NCI-H1417 treated with DMSO at 0.1 percent for 48 hours (cell line): ENCODE data around the gene ITPRID2.

Source experiments
- DNase-seq: peaks from one replicate; lab custom pipeline; 2025; lab: John Stamatoyannopoulos, UW

The ITPRID2 gene

DNA sequence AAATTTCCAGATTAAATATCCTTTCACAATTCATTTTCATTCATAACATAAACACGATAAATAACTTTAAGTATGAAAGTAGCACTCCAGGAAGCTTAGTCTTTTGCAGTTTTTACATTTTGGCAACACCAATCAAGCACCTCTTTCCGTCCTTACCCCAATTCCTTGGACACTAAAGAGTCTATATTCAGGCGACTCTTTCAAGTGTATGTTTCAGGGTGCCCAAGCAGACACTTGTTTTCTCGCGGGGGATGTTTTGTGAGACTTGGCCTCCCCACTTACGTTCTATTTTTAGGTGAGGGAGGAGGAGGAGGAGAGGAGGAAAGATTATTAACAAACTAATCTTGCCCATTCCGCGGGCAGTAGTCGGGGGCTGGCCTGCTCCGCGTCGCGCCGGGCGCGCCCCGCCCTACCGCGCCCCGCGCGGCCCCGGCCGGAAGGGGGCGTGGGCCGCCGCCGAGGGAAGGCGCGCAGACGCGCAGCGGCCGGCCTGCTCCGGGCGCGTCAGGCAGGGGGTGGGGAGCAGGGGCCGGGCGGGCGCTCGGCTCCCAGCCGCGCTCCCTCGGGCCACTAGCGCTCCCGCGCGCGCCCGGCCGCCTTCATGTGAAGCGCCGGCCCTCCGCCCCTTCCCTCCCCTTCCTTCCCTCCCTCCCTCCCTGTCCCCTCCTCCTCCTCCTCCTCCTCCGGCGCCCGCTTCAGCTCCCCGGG is at the start of gene ITPRID2:
TSS of gene ITPRID2 (plus strand) at position 473 of the 708 bp plus-strand sequence. CDS start 337 bp downstream, outside the sequence.
- DNase-seq, result no peak

DNA sequence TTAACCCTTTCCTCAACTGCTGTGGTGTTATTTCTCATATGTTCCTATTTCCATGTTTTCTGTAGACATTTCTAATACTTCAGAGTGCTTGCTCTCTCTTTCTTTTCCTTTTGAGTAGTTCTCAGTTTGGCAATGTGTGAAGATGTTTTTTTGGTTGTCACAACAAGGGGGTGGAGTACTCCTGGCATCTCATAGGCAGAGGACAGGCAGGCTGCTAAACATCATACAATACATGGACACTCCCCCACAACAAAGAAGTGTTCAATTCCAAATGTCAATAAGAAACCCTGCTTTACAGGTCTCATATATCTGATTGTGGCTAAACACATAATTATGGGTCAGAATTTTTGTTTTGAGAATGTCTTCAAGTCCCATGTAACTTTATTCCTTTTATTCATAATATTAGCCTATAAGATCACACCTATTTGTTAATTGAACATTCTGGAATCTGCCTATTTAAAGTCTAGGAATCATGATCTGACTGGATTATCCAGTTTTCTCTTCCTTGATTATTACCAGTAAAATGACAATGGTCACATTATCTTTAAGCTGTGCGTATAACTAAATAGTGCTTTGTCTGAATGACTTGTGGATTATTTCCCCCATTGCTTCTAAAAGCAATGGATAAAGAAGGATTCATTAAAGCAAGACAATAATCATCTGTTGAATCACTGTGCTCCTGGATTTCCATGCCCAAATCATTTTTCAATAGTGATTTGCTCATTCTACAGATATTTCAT is 46.8 kb upstream of the ITPRID2 start:
- DNase-seq, result no peak

DNA sequence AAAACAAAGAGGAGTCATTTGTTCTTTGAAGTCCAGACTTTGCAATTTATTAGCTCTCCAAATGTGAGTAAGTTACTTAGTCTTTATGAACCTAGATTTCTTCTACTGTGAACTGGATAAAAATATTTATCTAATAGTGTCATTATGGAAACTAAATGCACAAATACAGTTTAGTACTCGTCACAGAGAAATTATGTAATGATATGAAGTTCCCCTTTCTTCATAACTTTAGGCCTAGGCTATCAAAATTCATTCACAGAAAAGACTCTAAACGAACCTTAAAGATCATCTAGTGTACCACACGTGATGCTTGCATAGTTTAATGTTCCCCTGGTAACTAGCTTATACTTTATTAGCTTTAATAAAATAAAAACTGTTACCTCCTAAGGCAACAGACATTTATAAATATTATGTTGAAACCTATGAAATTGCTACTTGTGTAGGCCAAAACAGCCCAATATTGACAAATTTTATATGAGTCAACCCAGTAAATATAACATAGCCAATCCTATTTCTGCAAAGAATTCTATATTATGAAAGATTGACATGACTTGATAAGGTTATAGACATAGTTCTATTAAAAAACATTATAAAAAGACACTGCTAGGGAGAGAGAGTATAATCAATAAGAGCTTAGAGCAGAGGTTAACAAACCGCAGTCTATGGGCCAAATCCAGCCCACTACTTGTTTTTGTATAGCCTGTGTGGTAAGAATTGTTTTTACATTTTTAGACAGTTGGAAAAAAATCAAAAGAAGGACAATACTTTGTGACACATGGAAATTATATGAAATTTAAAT is 44.9 kb upstream of the ITPRID2 start:
- DNase-seq, result no peak

DNA sequence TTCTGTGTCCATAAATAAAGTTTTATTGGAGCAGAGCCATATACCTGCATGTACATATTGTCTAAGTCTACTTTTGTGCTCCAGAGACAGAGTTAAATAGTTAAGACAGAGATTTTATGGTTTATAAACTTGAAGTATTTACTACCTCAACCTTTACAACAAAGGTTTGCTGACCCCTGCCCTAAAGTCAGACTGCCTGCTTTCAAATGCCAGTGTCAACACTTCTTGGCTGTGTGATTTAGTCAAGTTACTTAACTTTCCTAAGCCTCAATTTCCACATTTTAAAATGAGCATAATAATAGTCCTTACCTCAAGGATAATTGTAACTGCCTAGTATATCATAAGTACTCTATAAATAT is 44.4 kb upstream of the ITPRID2 start:
- no peak for DNase-seq

DNA sequence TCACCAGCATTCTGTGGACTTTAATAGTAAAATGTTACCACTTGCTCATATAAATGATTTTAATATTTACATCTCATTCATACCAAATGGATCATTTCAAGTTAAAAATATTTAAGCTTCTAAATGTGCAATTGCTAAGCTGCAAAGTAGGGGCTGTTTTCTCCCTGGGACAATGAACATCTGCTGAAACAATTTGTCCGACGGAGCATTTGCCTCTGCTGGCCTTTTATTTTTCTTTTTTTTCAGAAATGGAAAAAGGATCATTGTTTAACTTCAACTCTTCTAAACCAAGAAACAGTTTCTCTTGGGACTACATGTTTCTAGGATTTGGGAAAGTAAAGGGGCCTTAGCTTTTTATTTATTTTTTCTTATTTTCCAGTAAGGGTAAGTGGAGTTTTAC is 43.8 kb upstream of the ITPRID2 start:
- DNase-seq, result no peak

DNA sequence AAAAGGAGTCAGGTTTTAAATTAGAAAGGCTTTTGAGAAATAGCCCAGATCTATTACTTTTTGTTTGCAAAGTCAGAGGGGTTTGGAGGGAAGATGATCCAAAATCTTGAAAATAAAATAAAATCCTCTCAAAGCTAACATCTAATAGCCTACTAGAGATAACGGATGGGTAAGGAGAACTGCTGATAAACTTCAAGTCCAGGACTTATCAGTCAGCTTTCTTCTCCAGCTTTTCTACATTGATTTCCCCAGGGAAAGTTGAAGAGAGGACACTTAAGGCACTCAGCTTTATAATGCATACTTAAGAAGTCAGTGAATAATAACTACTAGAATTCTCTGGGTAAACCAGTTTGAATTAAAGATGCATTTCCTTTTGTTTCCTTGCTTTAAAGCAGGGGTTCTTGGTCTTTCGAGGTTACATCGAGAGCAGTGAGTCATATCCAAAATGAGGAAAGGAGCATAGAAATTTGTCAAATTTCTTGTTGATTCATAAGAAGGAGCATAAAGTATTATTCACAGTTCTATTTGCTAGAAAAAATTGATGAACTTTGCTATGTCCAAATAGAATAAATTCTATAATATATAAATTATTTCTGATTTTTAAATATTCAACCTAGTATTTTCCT is 43.2 kb upstream of the ITPRID2 start:
- DNase-seq, result no peak

DNA sequence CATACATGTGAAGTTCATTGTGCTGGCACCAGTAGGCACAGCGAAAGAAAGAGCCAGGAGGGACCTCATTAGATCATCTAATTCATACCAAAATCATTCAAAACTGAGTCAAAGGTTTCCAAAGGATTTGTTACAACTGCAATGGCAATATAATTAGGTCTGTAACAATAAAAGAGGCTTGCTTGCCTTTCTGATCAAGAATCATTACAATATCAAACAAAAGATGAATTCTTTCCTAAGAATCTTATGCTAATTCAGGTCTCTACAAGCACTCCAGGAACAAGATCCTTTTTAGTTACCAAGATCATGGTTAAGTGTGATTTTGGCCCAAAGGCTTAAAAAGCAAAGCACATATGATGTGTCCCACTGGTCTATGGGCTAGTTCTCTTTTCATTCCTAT is 41.9 kb upstream of the ITPRID2 start:
- no peak for DNase-seq

DNA sequence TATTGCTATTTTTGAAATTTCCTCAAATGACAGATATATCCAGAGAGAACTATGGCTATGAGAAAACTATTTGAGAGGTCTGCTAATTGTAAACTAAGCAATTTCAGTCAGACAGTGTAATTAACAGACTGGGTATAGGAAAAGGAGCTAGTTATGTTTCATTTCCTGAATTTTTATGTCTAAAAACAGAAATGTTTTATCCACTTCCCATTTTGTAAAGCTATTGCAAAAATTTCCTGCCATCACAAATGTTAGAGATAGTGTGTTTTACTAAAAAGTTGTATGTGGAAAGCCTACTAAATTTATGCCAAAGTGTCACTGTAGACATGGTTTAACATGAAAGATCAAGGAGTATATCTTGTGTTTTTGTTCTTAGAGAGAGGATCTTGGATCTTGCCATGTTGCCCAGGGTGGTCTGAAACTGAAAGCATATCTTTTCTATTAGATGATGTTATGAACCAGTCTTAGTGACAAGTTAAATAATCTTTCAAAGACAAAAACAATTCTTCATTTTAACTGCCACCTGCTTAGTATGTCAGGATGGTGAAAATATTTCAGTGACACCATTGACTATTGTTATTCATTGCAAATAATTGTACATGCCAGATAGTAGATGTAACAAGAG is 40.5 kb upstream of the ITPRID2 start:
- DNase-seq, result no peak

DNA sequence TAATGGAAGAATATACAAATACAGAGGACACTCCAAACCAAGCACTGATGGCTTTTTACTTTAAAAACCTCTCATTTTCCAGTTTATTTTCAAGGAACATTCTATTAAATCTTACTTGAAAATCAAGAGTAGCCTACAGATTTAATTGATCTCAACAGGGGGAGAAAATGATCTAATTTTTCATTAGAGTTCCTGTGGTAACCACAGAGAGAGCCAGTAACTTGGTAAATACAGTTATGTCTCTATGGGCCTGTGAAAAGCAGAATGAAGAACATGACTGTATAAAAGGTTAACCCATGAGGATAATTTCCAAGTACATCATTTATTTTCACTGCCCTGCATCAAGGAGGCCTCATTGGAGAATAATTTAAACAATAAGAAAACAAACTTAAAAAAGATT is 39.8 kb upstream of the ITPRID2 start:
- no peak for DNase-seq

DNA sequence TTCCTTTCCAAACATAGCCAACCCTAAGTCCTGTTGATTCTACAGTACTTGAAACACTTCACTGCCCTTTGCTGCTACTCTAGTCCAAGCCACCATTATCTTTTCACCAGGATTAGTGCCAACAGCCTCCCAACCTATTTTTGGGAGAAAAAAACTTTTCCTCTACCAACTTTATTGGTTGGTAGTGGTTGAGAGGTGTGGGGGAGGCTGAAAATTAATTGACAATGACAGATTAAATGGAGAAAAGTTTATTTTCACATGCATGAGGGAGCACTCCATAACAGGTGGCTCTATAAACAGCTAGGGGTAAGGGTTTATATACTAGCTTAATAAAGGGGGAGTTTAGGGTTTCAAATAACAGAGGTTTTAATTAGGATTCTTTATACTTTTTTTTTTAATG is 37.8 kb upstream of the ITPRID2 start:
- no peak for DNase-seq

DNA sequence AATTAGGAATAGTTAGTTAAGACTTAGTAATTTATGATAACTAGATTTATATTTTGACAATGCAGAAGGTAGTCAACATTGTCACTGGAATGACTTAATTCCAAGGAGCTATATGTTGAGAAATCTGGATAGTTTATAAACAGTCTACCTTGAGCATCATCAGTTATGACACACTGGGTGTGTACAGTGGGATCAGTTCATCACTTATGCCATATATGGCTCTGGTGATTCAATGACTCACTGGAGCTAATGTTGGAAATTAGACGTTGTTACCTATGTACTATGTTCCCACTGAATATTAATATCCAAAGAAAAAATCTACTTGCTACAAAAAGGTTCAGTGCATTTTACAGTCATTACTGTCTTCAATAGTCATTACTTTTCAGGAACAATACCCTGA is 34.0 kb upstream of the ITPRID2 start:
- DNase-seq, result no peak

DNA sequence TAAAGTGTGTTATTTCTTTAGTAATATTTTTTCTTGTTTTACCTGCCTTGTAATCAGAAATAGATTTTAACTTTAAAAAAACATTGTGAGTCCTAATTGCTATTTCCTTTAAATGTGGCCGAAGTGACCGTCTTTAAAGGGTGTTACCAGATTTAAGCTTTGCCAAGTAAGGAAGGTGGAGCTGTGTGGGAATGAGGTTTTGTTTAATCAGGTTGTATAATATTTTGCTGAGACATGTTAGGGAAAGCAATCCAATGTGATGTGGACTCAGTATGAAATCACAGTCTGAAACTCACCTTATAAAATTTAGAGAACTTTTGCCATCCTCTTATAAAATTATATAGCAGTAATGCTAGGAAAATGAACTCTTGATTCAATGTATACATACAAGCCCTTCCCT is 32.9 kb upstream of the ITPRID2 start:
- no peak for DNase-seq

DNA sequence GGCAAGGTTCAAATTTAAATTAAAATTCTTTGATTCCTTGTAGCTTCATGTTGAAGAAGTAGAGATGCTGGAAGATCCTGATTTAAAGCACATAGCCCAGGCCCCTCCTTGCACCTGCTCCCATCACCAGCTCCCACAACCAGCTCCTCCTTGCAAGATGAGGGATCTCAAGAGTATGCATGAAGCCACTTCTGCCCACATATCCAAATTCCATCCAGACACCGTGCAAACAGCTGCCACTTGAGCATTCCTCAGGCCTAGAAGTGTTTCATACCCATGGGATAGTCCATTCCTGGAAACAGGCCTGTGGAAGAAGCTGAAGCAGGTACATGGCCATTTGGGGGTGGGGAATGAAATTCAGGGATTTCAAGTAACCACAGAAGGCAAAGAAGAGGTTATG is 32.4 kb upstream of the ITPRID2 start:
- DNase-seq, result no peak

DNA sequence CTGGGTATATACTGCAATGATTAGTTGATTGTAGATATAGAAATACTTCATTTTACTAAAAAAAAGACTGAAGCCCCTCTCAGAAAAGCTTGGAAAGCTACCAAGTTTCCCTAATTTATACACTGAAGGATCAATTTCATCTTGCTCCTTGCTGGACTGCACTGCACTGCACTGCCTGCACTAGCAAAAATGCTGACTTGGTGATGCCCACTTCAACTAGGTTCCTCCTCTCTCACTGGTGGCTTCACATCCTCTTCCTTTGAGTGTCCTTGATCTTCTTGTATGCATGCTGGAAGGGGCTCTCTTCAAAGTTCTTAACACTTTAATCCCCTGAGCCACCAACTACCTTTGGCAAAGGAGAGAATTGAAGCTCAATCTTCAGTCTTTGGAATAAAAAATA is 31.7 kb upstream of the ITPRID2 start:
- DNase-seq, result no peak

DNA sequence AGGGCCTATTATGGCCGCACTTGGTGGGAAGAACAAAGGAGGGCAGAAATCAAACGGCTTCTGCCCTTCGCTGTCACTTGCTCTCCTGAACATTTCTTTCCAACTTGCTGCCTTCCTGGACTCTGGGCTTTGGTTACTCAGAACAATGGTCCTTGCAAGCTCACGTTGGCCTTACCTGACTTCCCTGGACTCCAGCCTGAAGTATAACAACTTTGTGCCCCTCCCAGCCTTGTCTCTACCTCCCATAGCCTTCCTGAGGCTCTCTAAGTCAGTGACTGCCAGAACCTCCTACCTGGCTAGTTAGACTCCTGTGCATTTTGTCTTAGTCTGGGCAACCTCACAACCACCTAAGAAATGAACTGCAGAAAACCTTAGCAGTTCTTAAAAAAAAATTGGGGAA is 30.2 kb upstream of the ITPRID2 start:
- no peak for DNase-seq

DNA sequence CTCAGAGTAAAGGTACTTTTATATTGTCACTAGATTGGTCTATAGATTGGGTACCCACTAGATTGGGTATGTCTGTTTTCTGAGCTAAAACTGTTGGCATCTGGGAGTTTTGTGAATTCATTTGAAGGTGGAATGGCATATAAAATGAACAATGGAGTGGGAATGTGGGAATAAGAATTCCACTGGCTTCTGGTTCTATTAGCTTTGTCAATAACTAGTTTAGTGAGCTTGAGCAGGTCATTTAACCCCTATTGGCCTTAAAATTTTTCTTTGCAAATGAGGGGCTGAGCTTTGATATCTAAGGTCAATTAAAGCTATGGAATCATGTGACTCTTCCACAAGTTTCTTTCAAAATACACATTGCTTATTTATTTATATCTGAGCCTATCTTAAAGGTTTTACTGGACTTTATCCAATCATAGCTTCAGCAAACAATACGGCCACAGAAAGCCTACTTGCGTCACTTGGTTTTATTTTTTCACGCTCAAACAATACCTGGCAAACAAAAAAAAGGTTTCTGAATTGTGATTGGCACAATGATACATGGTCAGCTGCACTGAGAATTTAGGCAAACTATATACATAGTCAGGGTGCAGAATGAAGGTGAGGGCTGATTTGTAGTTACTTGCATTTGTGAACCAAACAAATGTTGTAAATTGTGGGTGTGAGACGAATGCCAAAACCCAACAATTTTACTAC is 28.8 kb upstream of the ITPRID2 start:
- DNase-seq, result no peak

DNA sequence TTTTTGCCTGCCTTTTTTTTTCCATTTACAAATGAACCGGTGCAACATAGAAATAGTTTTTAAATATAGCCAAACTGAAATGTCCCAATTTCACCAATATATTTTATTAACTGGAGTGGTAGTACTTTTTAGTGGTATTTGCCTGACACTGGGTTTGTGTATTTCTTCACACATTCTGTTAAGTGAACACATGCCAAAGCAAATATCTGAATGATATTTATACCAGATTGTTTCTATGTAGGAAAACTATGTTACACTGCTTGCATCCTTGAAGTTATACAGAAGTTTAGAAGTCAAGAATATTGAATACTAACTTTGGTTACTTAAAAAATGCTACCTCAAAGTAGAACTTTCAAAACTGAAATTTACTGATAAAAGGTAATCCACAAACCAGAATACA is 19.4 kb upstream of the ITPRID2 start:
- no peak for DNase-seq

DNA sequence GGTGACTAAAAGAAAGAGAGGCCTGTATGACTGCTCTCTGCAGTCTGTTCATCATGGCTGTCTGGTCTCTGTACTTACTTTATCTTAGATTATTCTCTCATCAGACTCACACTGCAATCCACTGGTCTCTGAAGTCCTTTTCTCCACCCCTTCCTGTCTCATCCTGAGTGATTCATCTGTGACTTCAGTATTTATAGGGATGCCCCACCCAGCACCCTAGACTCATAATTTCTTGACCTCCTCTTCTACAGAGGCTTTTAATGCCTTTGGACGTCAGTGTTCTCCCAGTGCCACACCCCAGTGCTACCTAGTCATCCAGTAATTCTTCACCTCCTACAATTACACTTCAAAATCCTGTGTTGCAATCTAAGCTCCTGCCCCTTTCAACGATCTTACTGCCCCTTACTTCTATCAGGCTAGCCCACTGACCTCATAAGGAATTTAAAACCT is 14.9 kb upstream of the ITPRID2 start:
- no peak for DNase-seq

DNA sequence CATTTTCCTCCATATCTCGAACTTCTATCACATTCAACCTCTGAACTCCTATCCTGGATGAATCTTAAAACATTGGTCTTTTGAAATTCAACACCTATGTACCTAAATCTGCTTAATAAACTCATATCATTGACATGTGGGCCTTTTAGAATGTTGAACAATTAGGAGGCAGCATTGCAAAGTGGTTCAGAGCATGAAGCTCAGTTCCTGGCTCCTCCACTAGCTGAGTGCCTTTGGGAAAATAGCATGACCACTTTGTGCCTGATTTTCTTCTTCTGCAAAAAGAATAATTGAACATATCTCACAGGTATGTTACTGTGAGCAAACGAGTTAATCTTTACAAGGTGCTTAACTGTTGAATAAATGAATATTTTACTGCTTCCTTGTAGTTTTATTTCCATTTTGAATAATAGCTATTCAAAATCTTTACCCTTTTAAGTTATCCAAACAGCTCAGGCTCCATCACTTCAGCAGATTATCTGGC is 14.3 kb upstream of the ITPRID2 start:
- no peak for DNase-seq

DNA sequence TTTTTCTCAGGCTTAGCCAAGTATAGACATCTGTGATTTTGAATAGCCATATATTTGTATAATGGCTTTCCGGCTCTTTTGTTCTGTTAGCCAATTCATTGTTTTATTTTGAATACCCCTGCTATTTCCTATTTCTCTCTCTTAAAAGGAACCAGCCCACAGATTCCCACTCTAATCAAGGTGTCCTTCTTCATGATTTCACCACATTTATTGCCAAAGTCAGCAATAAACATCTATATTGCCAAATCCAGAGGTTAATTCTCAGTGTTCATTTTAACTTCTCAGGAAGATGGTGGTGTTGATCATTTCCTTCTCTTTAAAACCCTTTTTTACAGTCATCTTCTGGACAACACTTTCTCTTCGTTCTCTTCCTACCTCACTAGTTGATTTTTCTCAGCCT is 13.1 kb upstream of the ITPRID2 start:
- DNase-seq, result no peak

DNA sequence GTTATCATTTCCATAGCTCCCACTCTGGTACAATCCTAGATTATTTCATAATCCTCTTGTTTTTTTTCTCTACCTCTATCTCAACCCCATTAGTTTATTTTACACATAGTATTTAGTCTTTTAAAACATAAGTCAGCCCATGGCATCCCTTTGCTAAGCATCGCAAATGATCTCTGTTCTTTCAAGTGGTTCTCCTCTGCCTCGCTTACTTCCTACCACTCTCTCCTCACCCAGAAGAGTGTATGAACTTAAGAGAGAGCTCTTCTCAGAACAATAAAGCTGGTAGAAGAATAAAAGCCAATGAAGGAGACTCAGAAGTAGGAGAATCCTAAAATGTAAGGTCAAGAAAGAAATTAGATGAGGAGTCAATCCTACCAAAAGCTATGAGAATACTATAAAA is 12.2 kb upstream of the ITPRID2 start:
- DNase-seq, result no peak
